Activated naive CD8-positive, alpha-beta T cell treated with anti-CD3 and anti-CD28 coated beads for 36 hours (primary cell): ENCODE measurements around the gene CDH23. TPM values are rescaled to one million over a fixed set of nuclear protein-coding genes. Genes with fewer than 3 reads are reported as not detected.

Experiments used
- DNase-seq: peaks from one replicate; pipeline ENCODE4 v3.0.0; 2021
- H3K27ac Mint-ChIP-seq: one replicate; pipeline ENCODE4 v1.8.0; 2022; ENCODE audit warnings: mild to moderate bottlenecking, moderate library complexity, mixed read lengths
- H3K27me3 Mint-ChIP-seq: one replicate; pipeline ENCODE4 v1.8.0; 2022; ENCODE audit warnings: mild to moderate bottlenecking, mixed read lengths
- H3K36me3 Mint-ChIP-seq: one replicate; pipeline ENCODE4 v1.8.0; 2021; ENCODE audit warnings: mild to moderate bottlenecking, mixed read lengths
- H3K4me1 Mint-ChIP-seq: one replicate; pipeline ENCODE4 v1.8.0; 2021; ENCODE audit warnings: mixed read lengths
- H3K4me3 Mint-ChIP-seq: one replicate; pipeline ENCODE4 v1.8.0; 2022; ENCODE audit warnings: mild to moderate bottlenecking, moderate library complexity, mixed read lengths
- H3K9me3 Mint-ChIP-seq: one replicate; pipeline ENCODE4 v1.8.0; 2022; ENCODE audit warnings: mixed read lengths
- total RNA-seq, 2 experiments: library from RNA; stranded (reverse); gene quantifications; one replicate each; pipeline ENCODE4 v1.2.3, GENCODE V29; 2021

Gene CDH23
- total RNA-seq, 2 experiments from 2014 or later = 1.4 TPM

GRCh38 chr10:71611709-71612422, 215.1 kb downstream of the CDH23 start:
- Mint-ChIP-seq H3K27me3 (peaks cover 3% of the 10 kb centered on the region), H3K36me3 (no peaks in the 10 kb centered on the region), H3K4me3 (no peak overlapping the region), H3K27ac (no peak overlapping the region), H3K9me3 (no peaks in the 10 kb centered on the region), H3K4me1 (no peaks in the 10 kb centered on the region)
- DNase-seq = no peak

GRCh38 chr10:71613261-71613777, 216.6 kb downstream of the CDH23 start:
- Mint-ChIP-seq H3K36me3 (no peaks in the 10 kb centered on the region), H3K4me1 (no peaks in the 10 kb centered on the region), H3K4me3 (no peak overlapping the region), H3K27me3 (peaks cover 3% of the 10 kb centered on the region), H3K9me3 (no peaks in the 10 kb centered on the region), H3K27ac (no peak overlapping the region)
- DNase-seq = no peak

GRCh38 chr10:71613877-71614276, 217.2 kb downstream of the CDH23 start:
- Mint-ChIP-seq H3K27ac (no peak overlapping the region), H3K27me3 (peaks cover 3% of the 10 kb centered on the region), H3K4me3 (no peak overlapping the region), H3K9me3 (no peaks in the 10 kb centered on the region), H3K4me1 (no peaks in the 10 kb centered on the region), H3K36me3 (no peaks in the 10 kb centered on the region)
- no peak for DNase-seq

- H3K9me3 Mint-ChIP-seq = no peaks in the 10 kb centered on the region
- no peak overlapping the region for H3K27ac Mint-ChIP-seq
- no peak for DNase-seq
- no peaks in the 10 kb centered on the region for H3K27me3 Mint-ChIP-seq
- no peaks in the 10 kb centered on the region for H3K4me1 Mint-ChIP-seq
- no peaks in the 10 kb centered on the region for H3K36me3 Mint-ChIP-seq
- no peak overlapping the region for H3K4me3 Mint-ChIP-seq
Measured at GRCh38 chr10:71614946-71615345, 218.2 kb downstream of the CDH23 start.

- Mint-ChIP-seq H3K36me3 (no peaks in the 10 kb centered on the region), H3K27ac (no peak overlapping the region), H3K9me3 (no peaks in the 10 kb centered on the region), H3K27me3 (no peaks in the 10 kb centered on the region), H3K4me1 (no peaks in the 10 kb centered on the region), H3K4me3 (no peak overlapping the region)
- no peak for DNase-seq
Measured at GRCh38 chr10:71615538-71616329, 219.0 kb downstream of the CDH23 start.

- H3K27ac Mint-ChIP-seq = no peak overlapping the region
- no peaks in the 10 kb centered on the region for H3K36me3 Mint-ChIP-seq
- H3K4me3 Mint-ChIP-seq = no peak overlapping the region
- H3K4me1 Mint-ChIP-seq = no peaks in the 10 kb centered on the region
- H3K9me3 Mint-ChIP-seq = no peaks in the 10 kb centered on the region
- no peak for DNase-seq
- H3K27me3 Mint-ChIP-seq = no peaks in the 10 kb centered on the region
Measured at GRCh38 chr10:71616817-71617654, 220.3 kb downstream of the CDH23 start.

- H3K4me3 Mint-ChIP-seq = no peak overlapping the region
- H3K36me3 Mint-ChIP-seq = no peaks in the 10 kb centered on the region
- no peak overlapping the region for H3K27ac Mint-ChIP-seq
- no peaks in the 10 kb centered on the region for H3K27me3 Mint-ChIP-seq
- no peaks in the 10 kb centered on the region for H3K9me3 Mint-ChIP-seq
- H3K4me1 Mint-ChIP-seq = peaks cover 2% of the 10 kb centered on the region
- DNase-seq = no peak
Measured at GRCh38 chr10:71618176-71618575, 221.5 kb downstream of the CDH23 start.

- H3K36me3 Mint-ChIP-seq = no peaks in the 10 kb centered on the region
- H3K9me3 Mint-ChIP-seq = no peaks in the 10 kb centered on the region
- H3K4me1 Mint-ChIP-seq = peaks cover 2% of the 10 kb centered on the region
- H3K27me3 Mint-ChIP-seq = no peaks in the 10 kb centered on the region
- no peak overlapping the region for H3K27ac Mint-ChIP-seq
- no peak for DNase-seq
- no peak overlapping the region for H3K4me3 Mint-ChIP-seq
Measured at GRCh38 chr10:71618598-71618997, 221.9 kb downstream of the CDH23 start.

GRCh38 chr10:71620642-71621041, 223.9 kb downstream of the CDH23 start:
- no peak overlapping the region for H3K4me3 Mint-ChIP-seq
- H3K36me3 Mint-ChIP-seq = no peaks in the 10 kb centered on the region
- no peaks in the 10 kb centered on the region for H3K9me3 Mint-ChIP-seq
- DNase-seq = no peak
- H3K4me1 Mint-ChIP-seq = peaks cover 2% of the 10 kb centered on the region
- no peaks in the 10 kb centered on the region for H3K27me3 Mint-ChIP-seq
- H3K27ac Mint-ChIP-seq = no peak overlapping the region

GRCh38 chr10:71621231-71622153, 224.8 kb downstream of the CDH23 start:
- no peaks in the 10 kb centered on the region for H3K27me3 Mint-ChIP-seq
- DNase-seq = no peak
- no peaks in the 10 kb centered on the region for H3K36me3 Mint-ChIP-seq
- H3K4me1 Mint-ChIP-seq = peaks cover 2% of the 10 kb centered on the region
- no peak overlapping the region for H3K27ac Mint-ChIP-seq
- H3K9me3 Mint-ChIP-seq = no peaks in the 10 kb centered on the region
- H3K4me3 Mint-ChIP-seq = no peak overlapping the region

- H3K27ac Mint-ChIP-seq = no peak overlapping the region
- peaks cover 2% of the 10 kb centered on the region for H3K4me1 Mint-ChIP-seq
Measured at GRCh38 chr10:71622154-71622526, 225.4 kb downstream of the CDH23 start.

GRCh38 chr10:71622616-71623015, 225.9 kb downstream of the CDH23 start:
- H3K4me1 Mint-ChIP-seq = peaks cover 2% of the 10 kb centered on the region
- no peaks in the 10 kb centered on the region for H3K36me3 Mint-ChIP-seq
- H3K27ac Mint-ChIP-seq = no peak overlapping the region

More at GRCh38 chr10:71622154-71622526, 225.4 kb downstream of the CDH23 start:
- no peak overlapping the region for H3K4me3 Mint-ChIP-seq
- no peaks in the 10 kb centered on the region for H3K9me3 Mint-ChIP-seq
- H3K36me3 Mint-ChIP-seq = no peaks in the 10 kb centered on the region
- H3K27me3 Mint-ChIP-seq = no peaks in the 10 kb centered on the region
- DNase-seq = no peak

GRCh38 chr10:71623098-71623985, 226.6 kb downstream of the CDH23 start:
- no peak overlapping the region for H3K4me3 Mint-ChIP-seq
- H3K27me3 Mint-ChIP-seq = no peaks in the 10 kb centered on the region
- H3K27ac Mint-ChIP-seq = no peak overlapping the region
- no peak for DNase-seq
- H3K36me3 Mint-ChIP-seq = no peaks in the 10 kb centered on the region
- peaks cover 2% of the 10 kb centered on the region for H3K4me1 Mint-ChIP-seq
- no peaks in the 10 kb centered on the region for H3K9me3 Mint-ChIP-seq

More at GRCh38 chr10:71622616-71623015, 225.9 kb downstream of the CDH23 start:
- Mint-ChIP-seq H3K4me3 (no peak overlapping the region), H3K9me3 (no peaks in the 10 kb centered on the region), H3K27me3 (no peaks in the 10 kb centered on the region)
- no peak for DNase-seq
